ENCODE data around the gene RAD51AP1.

DNA sequence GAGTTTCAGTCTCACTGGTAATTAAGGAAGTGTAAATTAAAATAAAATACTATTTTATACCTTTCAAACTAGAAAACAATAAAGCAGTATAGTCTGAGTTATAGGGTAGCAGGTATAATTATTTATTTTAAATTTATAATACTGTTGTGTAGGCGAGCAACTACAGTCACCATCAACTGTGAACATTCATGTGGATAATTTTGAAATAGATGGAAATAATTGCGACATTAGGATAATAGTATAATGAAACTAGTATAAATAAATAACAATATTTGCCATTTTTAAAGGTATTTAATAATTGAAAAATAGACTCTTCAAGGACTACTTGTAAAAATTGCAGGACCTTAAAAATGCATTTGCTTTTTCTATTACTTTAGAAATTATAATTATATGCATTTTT, 19.5 kb downstream of the RAD51AP1 start:
- TF ChIP-seq, protein P1, sequence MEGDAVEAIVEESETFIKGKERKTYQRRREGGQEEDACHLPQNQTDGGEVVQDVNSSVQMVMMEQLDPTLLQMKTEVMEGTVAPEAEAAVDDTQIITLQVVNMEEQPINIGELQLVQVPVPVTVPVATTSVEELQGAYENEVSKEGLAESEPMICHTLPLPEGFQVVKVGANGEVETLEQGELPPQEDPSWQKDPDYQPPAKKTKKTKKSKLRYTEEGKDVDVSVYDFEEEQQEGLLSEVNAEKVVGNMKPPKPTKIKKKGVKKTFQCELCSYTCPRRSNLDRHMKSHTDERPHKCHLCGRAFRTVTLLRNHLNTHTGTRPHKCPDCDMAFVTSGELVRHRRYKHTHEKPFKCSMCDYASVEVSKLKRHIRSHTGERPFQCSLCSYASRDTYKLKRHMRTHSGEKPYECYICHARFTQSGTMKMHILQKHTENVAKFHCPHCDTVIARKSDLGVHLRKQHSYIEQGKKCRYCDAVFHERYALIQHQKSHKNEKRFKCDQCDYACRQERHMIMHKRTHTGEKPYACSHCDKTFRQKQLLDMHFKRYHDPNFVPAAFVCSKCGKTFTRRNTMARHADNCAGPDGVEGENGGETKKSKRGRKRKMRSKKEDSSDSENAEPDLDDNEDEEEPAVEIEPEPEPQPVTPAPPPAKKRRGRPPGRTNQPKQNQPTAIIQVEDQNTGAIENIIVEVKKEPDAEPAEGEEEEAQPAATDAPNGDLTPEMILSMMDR (IDR thresholded peaks at IDR 0.05): no peak
- no peak for TF ChIP-seq ZFX (IDR thresholded peaks at IDR 0.05; ENCODE audit: borderline replicate concordance)
